ENCODE results near the gene MOK. TPM values are rescaled to one million over a fixed set of nuclear protein-coding genes. Genes with fewer than 3 reads are reported as not detected.
A peak's percentile ranks its signal among the peaks of the same experiment; 100 is the strongest.

Gene MOK
- total RNA-seq, 1 donor = 40.6 TPM

- DNase-seq (ENCODE audit: low read depth) = peak; percentile 40
- no peak overlapping the region for H3K4me3 ChIP-seq (ENCODE audit: low read depth, low read length)
- TF ChIP-seq CTCF (IDR thresholded peaks at IDR 0.05; ENCODE audit: insufficient read depth, low read length) = no peak
Measured at GRCh38 chr14:102182190-102182589, 122.8 kb downstream of the MOK start.

- TF ChIP-seq CTCF (IDR thresholded peaks at IDR 0.05; ENCODE audit: insufficient read depth, low read length) = no peak
Measured at GRCh38 chr14:102181187-102181586, 123.8 kb downstream of the MOK start.

GRCh38 chr14:102180248-102180998 is 124.5 kb downstream of the MOK start:
- TF ChIP-seq CTCF (IDR thresholded peaks at IDR 0.05; ENCODE audit: insufficient read depth, low read length) = no peak
- H3K4me3 ChIP-seq (ENCODE audit: low read depth, low read length) = no peak overlapping the region
- no peak for DNase-seq (ENCODE audit: low read depth)

More at GRCh38 chr14:102181187-102181586, 123.8 kb downstream of the MOK start:
- no peak for DNase-seq (ENCODE audit: low read depth)
- H3K4me3 ChIP-seq (ENCODE audit: low read depth, low read length) = no peak overlapping the region

Other genes with a start within 250 kb of the MOK start
- gene HSP90AA1, start 218.1 kb downstream of the MOK start, total RNA-seq (ENCODE audit: low replicate concordance) = 323 and 368 TPM in 2 replicates
- gene WDR20, start 165.3 kb downstream of the MOK start, total RNA-seq (ENCODE audit: low replicate concordance) = 12.9 and 14.6 TPM in 2 replicates
- 2.8 and 7.5 TPM in 2 replicates for gene ZNF839, start 14.6 kb upstream of the MOK start, total RNA-seq (ENCODE audit: low replicate concordance)
- gene CINP, start 57.7 kb upstream of the MOK start, total RNA-seq (ENCODE audit: low replicate concordance) = 41.9 and 70.3 TPM in 2 replicates
- gene TECPR2, start 57.8 kb upstream of the MOK start, total RNA-seq (ENCODE audit: low replicate concordance) = 8.8 and 16.1 TPM in 2 replicates
- 16.2 and 37.5 TPM in 2 replicates for gene ANKRD9, start 204.6 kb upstream of the MOK start, total RNA-seq (ENCODE audit: low replicate concordance)